K562 (cell line): ENCODE results near the gene EGFL6. TPM values are rescaled to one million over a fixed set of nuclear protein-coding genes. Genes with fewer than 3 reads are reported as not detected.

Experiments
- CCNT2 ChIP-seq: IDR thresholded peaks from 2 replicates; pipeline ENCODE4 v1.6.1; 2011; ENCODE audit warnings: borderline replicate concordance, low read depth, mild to moderate bottlenecking, moderate library complexity, mixed read lengths, low read length; ENCODE audit not compliant: insufficient read length; ENCODE audit errors: extremely low read depth
- ELK1 ChIP-seq: sonication (generic); formaldehyde crosslinking; IDR thresholded peaks from 2 replicates; pipeline ENCODE4 v1.8.1; 2022; ENCODE audit warnings: missing genetic modification reagents
- GATAD2B ChIP-seq: fragments of 450-650 bp; IDR thresholded peaks from 2 replicates; pipeline ENCODE4 v1.6.1; 2017; ENCODE audit warnings: mild to moderate bottlenecking, borderline replicate concordance
- HDAC1 ChIP-seq, 2 experiments: fragments of 450-650 bp; IDR thresholded peaks; 2 replicates each; pipeline ENCODE4 v1.6.1; 2016 to 2017; ENCODE audit warnings: inconsistent platforms in 1 of 2, mild to moderate bottlenecking in 1 of 2, moderate library complexity in 1 of 2
- HNRNPLL ChIP-seq: fragments of 200-400 bp; formaldehyde crosslinking; IDR thresholded peaks from 2 replicates; pipeline ENCODE4 v1.6.1; 2017; ENCODE audit warnings: low read length, low read depth, mild to moderate bottlenecking; ENCODE audit not compliant: poor library complexity, severe bottlenecking
- MTA3 ChIP-seq: fragments of 450-650 bp; formaldehyde crosslinking; IDR thresholded peaks from 2 replicates; pipeline ENCODE4 v1.6.1; 2017; ENCODE audit warnings: mild to moderate bottlenecking, borderline replicate concordance
- NCOR1 ChIP-seq: fragments of 450-650 bp; IDR thresholded peaks from 2 replicates; pipeline ENCODE4 v1.6.1; 2016; ENCODE audit warnings: mild to moderate bottlenecking, moderate library complexity
- NFIC ChIP-seq: fragments of 450-650 bp; IDR thresholded peaks from 2 replicates; pipeline ENCODE4 v1.6.1; 2017; ENCODE audit warnings: mild to moderate bottlenecking, inconsistent platforms
- NRF1 ChIP-seq, 2 experiments: fragments of 450-650 bp; IDR thresholded peaks in 1 of 2; conservative IDR thresholded peaks in 1 of 2; 2 replicates each; pipeline ENCODE4 v1.6.1; 2014; ENCODE audit warnings: mild to moderate bottlenecking in 2 of 2
- PML ChIP-seq: IDR thresholded peaks from 2 replicates; pipeline ENCODE4 v1.6.1; 2012; ENCODE audit warnings: low read length, inconsistent platforms
- POLR2AphosphoS5 ChIP-seq: IDR thresholded peaks from 2 replicates; pipeline ENCODE4 v1.6.1; 2011; ENCODE audit warnings: mild to moderate bottlenecking, low read depth, low read length, moderate library complexity; ENCODE audit not compliant: control insufficient read depth, insufficient read depth
- RAD51 ChIP-seq: fragments of 450-650 bp; IDR thresholded peaks from 2 replicates; pipeline ENCODE4 v1.7.1; 2016; ENCODE audit warnings: low read depth, mild to moderate bottlenecking, borderline replicate concordance
- RNF2 ChIP-seq: sonication (generic); IDR thresholded peaks from 2 replicates; pipeline ENCODE4 v1.6.1; 2016
- TAF1 ChIP-seq: IDR thresholded peaks from 2 replicates; pipeline ENCODE4 v1.6.1; 2011; ENCODE audit warnings: mild to moderate bottlenecking, low read length, moderate library complexity; ENCODE audit not compliant: insufficient read depth, control insufficient read depth, severe bottlenecking; ENCODE audit errors: extremely low read depth
- TBP ChIP-seq: optimal IDR thresholded peaks from 2 replicates; pipeline ENCODE3; 2011; ENCODE audit warnings: low read depth, low read length, improper control_type of control experiment
- TRIM28 ChIP-seq: fragments of 450-650 bp; IDR thresholded peaks from 2 replicates; pipeline ENCODE4 v1.6.1; 2017
- ZBED1 ChIP-seq: IDR thresholded peaks from 2 replicates; pipeline ENCODE4 v1.6.1; 2014
- ZBTB1 ChIP-seq: sonication (generic); formaldehyde crosslinking; IDR thresholded peaks from 2 replicates; pipeline ENCODE4 v1.8.1; 2023; ENCODE audit warnings: missing genetic modification reagents, low read depth, mild to moderate bottlenecking, borderline replicate concordance
- ZNF277 ChIP-seq: fragments of 250-450 bp; sonication (Bioruptor Pico); IDR thresholded peaks from 2 replicates; pipeline ENCODE4 v1.8.0; 2022; ENCODE audit warnings: inconsistent platforms, mild to moderate bottlenecking, moderate library complexity, borderline replicate concordance
- ZNF408 ChIP-seq: fragments of 250-450 bp; sonication (Bioruptor Pico); IDR thresholded peaks from 2 replicates; pipeline ENCODE4 v1.4.0; 2020; ENCODE audit warnings: low read depth, mild to moderate bottlenecking, moderate library complexity
- polyA plus RNA-seq, 8 experiments: library from polyadenylated mRNA; depleted of rRNA in 4 of 8; stranded (reverse) in 5 of 8; unstranded in 3 of 8; fragments of >200 nt; fragmentation: Nextera tagmentation in 2 of 8; fragmentation: Illumina TruSeq in 1 of 8; extraction: Ambion mirVana in 2 of 8; extraction: Trizol in 1 of 8; gene quantifications; 2 replicates each; pipeline versions ENCODE4 v1.2.1 to v1.2.3, GENCODE V29; 2011 to 2014; ENCODE audit warnings: inconsistent platforms in 1 of 8, missing spikeins in 1 of 8
- total RNA-seq, 7 experiments: library from RNA; depleted of rRNA in 6 of 7; stranded (reverse); fragments of >200 nt in 6 of 7; fragmentation: Illumina TruSeq in 2 of 7; extraction: Trizol in 2 of 7; gene quantifications; 2 replicates each; pipeline versions ENCODE4 v1.2.1 to v1.2.3, GENCODE V29; 2011 to 2021; ENCODE audit warnings: low replicate concordance in 1 of 7
- TF ChIP-seq, protein P1 (sequence below), 3 experiments: IDR thresholded peaks in 2 of 3; conservative IDR thresholded peaks in 1 of 3; 2 replicates each; pipeline ENCODE4 v1.5.1; 2011 to 2012; ENCODE audit warnings: low read length in 3 of 3, mild to moderate bottlenecking in 3 of 3, control low read depth in 2 of 3, improper control_type of control experiment in 1 of 3, inconsistent platforms in 1 of 3, low read depth in 1 of 3, mixed read lengths in 1 of 3, moderate library complexity in 1 of 3; ENCODE audit not compliant: insufficient read depth in 2 of 3
- TF ChIP-seq, protein P2 (sequence below): conservative IDR thresholded peaks from 2 replicates; pipeline ENCODE4 v1.6.1; 2011; ENCODE audit warnings: low read depth, mild to moderate bottlenecking, low read length; ENCODE audit not compliant: control insufficient read depth

The EGFL6 gene
- total and polyA plus RNA-seq, 9 of the 15 experiments (the other 6 are each of a cell fraction or from before 2014, with no cell fraction given): 0.01 TPM; not detected in 8

DNA sequence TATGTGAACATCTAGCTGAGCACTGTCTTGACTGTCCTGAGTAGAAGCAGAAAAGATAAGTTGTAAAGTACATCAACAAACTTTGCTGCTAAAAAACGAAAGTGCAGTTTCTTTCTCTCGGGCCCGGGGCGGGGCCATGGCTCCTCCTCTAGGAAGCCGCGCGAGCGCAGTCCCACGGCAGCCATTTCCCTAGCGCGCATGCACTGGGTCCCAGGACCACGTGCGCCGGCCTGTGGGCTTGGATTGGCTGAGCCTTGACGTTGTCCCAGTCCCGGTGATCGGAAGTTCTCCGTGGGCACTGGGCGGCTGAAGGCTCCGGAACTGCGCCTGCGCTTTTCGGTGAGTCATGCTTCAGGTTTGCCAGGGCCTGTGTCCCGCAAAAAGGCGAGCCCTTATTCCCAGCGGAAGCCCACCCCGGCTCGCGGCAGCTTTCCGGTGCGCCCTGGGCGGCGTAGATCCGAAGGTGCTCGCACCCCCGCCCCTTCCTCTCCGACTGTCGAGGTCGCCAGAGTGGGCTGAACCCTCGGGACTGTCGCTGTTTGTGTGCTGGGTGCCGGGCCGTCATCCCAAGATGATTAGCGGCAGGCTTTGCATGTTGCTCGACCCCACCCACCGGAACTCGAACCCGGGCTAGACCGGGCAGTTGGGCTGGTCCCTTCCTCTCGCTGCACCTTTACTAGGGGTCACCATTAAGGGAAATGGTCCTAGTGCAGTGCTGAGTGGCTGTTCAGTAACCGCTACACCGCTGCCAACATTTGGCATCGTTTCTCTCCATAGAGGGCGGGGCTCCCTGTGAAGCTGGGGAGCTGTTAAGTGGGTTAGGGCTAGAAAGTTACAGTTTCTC, 83.7 kb downstream of the EGFL6 start, which contains the start of gene TCEANC (continued):
- TF ChIP-seq CCNT2 (peak; percentile 72), NFIC (peak; percentile 59; the same call in 1 of the 2 replicates), ZBED1 (0 out of 2 replicates have a peak, but pooled peaks have one; percentile 69), TRIM28 (peak; percentile 45; the same call in 1 of the 2 replicates), MTA3 (0 out of 2 replicates have a peak, but pooled peaks have one; percentile 77), NRF1 (conservative IDR thresholded peaks at IDR 0.05 in 1 of 2, IDR thresholded peaks at IDR 0.05 in 1 of 2) (peak; percentile 95 to 96), ZBTB1 (CRISPR knock-in tag) (peak; percentile 75; the same call in 1 of the 2 replicates), RAD51 (peak; percentile 95), TAF1 (peak; percentile 59), NCOR1 (no peak; the same call in 1 of the 2 replicates), HDAC1 (IDR thresholded peaks at IDR 0.05) (peak in 1 of 2 experiments; percentile 76; a peak in 2 of 4 replicates), ZNF408 (CRISPR knock-in tag) (no peak), PML (0 out of 2 replicates have a peak, but pooled peaks have one; percentile 40), GATAD2B (0 out of 2 replicates have a peak, but pooled peaks have one; percentile 18), POLR2AphosphoS5 (peak; percentile 78), ZNF277 (CRISPR knock-in tag) (no peak), RNF2 (peak; percentile 30; the same call in 1 of the 2 replicates), HNRNPLL (peak; percentile 71), ELK1 (CRISPR knock-in tag) (no peak), TBP (peak; percentile 53)
- TF ChIP-seq, protein P1, sequence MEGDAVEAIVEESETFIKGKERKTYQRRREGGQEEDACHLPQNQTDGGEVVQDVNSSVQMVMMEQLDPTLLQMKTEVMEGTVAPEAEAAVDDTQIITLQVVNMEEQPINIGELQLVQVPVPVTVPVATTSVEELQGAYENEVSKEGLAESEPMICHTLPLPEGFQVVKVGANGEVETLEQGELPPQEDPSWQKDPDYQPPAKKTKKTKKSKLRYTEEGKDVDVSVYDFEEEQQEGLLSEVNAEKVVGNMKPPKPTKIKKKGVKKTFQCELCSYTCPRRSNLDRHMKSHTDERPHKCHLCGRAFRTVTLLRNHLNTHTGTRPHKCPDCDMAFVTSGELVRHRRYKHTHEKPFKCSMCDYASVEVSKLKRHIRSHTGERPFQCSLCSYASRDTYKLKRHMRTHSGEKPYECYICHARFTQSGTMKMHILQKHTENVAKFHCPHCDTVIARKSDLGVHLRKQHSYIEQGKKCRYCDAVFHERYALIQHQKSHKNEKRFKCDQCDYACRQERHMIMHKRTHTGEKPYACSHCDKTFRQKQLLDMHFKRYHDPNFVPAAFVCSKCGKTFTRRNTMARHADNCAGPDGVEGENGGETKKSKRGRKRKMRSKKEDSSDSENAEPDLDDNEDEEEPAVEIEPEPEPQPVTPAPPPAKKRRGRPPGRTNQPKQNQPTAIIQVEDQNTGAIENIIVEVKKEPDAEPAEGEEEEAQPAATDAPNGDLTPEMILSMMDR (IDR thresholded peaks at IDR 0.05 in 2 of 3, conservative IDR thresholded peaks at IDR 0.05 in 1 of 3; ENCODE audit: insufficient read depth in 2 of 3, low read depth in 1 of 3, low read length in 3 of 3): no peak
- TF ChIP-seq, protein P2, sequence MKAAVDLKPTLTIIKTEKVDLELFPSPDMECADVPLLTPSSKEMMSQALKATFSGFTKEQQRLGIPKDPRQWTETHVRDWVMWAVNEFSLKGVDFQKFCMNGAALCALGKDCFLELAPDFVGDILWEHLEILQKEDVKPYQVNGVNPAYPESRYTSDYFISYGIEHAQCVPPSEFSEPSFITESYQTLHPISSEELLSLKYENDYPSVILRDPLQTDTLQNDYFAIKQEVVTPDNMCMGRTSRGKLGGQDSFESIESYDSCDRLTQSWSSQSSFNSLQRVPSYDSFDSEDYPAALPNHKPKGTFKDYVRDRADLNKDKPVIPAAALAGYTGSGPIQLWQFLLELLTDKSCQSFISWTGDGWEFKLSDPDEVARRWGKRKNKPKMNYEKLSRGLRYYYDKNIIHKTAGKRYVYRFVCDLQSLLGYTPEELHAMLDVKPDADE: peak; percentile 23; the same call in 1 of the 2 replicates
